Activated T-helper 17 cell treated with anti-CD3 and anti-CD28 coated beads, Interleukin-2, amount 50 U/mL, for 72 hours (primary cell): ENCODE data around the gene ING1. TPM values are rescaled to one million over a fixed set of nuclear protein-coding genes. Genes with fewer than 3 reads are reported as not detected.
A peak's percentile ranks its signal among the peaks of the same experiment; 100 is the strongest.
"Not testable (repeated sequence)": the region's sequence is repeated elsewhere in the genome, so short reads cannot be mapped to it uniquely, and the experiment has no call there.

ENCODE experiments used
- ATAC-seq: fragments of 150-1000 bp; cut with Tn5 transposase; replicated peaks from 2 replicates; pipeline ENCODE4 v1.10.0; 2021; ENCODE audit warnings: mild to moderate bottlenecking, moderate library complexity
- H3K27ac Mint-ChIP-seq: one replicate; pipeline ENCODE4 v1.8.0; 2022; ENCODE audit warnings: mixed read lengths
- H3K27me3 Mint-ChIP-seq: one replicate; pipeline ENCODE4 v1.8.0; 2022; ENCODE audit warnings: mixed read lengths
- H3K36me3 Mint-ChIP-seq: one replicate; pipeline ENCODE4 v1.8.0; 2022; ENCODE audit warnings: low read depth, mild to moderate bottlenecking, mixed read lengths
- H3K4me1 Mint-ChIP-seq: one replicate; pipeline ENCODE4 v1.8.0; 2022; ENCODE audit warnings: mixed read lengths
- H3K4me3 Mint-ChIP-seq: one replicate; pipeline ENCODE4 v1.8.0; 2022; ENCODE audit warnings: mild to moderate bottlenecking, mixed read lengths
- H3K9me3 Mint-ChIP-seq: one replicate; pipeline ENCODE4 v1.8.0; 2022; ENCODE audit warnings: mixed read lengths
- total RNA-seq, 2 donors: library from RNA; stranded (reverse); gene quantifications; one replicate each; pipeline ENCODE4 v1.2.3, GENCODE V29; 2022

The ING1 gene
- total RNA-seq, 2 donors from 2014 or later: 13.3 to 24.0 TPM

DNA sequence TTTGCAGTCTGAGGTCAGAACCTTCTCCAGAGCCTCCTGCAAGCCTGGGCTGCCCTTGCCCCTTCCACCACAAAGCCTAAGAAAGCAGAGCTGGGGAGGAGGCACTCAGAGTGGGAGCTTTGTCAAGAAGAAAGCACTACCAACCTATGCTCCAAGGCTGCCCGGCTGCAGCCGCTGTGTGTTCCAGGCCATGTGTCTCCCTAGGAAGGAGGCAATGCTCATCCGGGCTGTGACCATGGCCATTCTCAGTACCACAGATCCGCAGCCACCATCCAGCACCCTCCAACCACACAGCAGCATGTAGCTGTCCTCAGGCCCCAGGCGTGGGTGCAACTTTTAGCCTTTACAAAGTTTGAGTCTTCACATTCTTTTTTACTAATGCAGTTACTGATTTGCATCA is 29.6 kb upstream of the ING1 start:
- ATAC-seq: no peak
- no peaks in the 10 kb centered on the region for H3K9me3 Mint-ChIP-seq
- no peak overlapping the region for H3K4me3 Mint-ChIP-seq
- no peak overlapping the region for H3K27ac Mint-ChIP-seq
- no peaks in the 10 kb centered on the region for H3K27me3 Mint-ChIP-seq
- peaks cover 89% of the 10 kb centered on the region for H3K36me3 Mint-ChIP-seq
- H3K4me1 Mint-ChIP-seq: peaks cover 5% of the 10 kb centered on the region

DNA sequence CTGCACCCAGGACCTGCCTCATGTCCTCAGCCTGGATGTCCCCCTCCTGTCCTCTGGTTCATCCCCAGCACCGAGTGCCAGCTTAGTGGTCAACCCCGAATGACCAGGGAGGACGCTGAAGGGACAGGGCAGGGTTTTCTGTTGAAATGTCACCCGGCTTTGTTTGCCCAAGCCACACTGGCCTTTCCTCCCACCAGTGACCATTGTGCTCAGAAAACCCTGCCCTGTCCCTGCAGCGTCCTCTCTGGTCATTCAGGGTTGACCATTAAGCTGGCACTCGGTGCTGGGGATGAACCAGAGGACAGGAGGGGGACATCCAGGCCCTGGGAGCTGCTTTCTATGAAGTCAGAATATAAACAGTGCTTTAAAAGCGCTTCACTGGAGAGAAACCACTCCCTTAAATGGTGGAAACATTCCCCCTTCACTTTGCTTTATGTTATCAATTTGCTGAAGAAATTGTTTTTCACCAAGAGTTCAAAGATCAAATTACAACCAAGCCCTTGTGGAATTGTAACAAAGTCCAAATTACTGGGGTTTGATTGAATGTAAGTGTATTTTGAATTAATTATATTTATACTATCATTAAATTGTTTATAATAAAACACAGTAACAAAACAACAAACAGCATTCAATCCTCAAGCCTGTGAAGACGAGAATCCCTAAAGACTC is 29.0 kb upstream of the ING1 start:
- no peaks in the 10 kb centered on the region for H3K27me3 Mint-ChIP-seq
- peaks cover 5% of the 10 kb centered on the region for H3K4me1 Mint-ChIP-seq
- no peak overlapping the region for H3K27ac Mint-ChIP-seq
- no peak for ATAC-seq
- H3K9me3 Mint-ChIP-seq: no peaks in the 10 kb centered on the region
- H3K4me3 Mint-ChIP-seq: no peak overlapping the region
- peaks cover 88% of the 10 kb centered on the region for H3K36me3 Mint-ChIP-seq

- Mint-ChIP-seq H3K36me3 (peaks cover 83% of the 10 kb centered on the region), H3K4me1 (peaks cover 5% of the 10 kb centered on the region), H3K4me3 (no peak overlapping the region), H3K9me3 (no peaks in the 10 kb centered on the region), H3K27ac (peak overlapping the region; percentile 49), H3K27me3 (no peaks in the 10 kb centered on the region)
- ATAC-seq: no peak
These were observed 28.0 kb upstream of the ING1 start for GRCh38 chr13:110685305-110686020.

DNA sequence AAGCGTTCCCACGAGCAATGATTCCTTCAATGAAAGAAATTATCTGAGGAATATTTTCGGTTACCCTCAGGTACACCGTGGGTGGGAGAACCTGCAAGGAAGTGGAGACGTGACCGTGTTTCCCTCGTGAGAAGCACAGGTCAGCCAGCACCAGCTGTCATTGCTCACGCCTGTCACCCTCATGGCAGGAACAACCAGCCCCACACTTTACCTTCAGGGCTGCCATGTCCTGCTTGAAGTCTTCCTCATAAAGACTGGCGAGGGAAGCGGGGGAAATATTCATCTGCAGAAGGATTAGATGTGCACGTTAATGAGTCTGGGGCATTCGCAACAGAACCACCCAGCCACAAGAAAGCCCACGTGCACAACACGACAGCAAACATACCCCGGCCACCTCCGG is 25.8 kb upstream of the ING1 start:
- H3K9me3 Mint-ChIP-seq: no peaks in the 10 kb centered on the region
- ATAC-seq: no peak
- peaks cover 78% of the 10 kb centered on the region for H3K36me3 Mint-ChIP-seq
- peaks cover 5% of the 10 kb centered on the region for H3K4me1 Mint-ChIP-seq
- no peak overlapping the region for H3K4me3 Mint-ChIP-seq
- H3K27me3 Mint-ChIP-seq: no peaks in the 10 kb centered on the region
- H3K27ac Mint-ChIP-seq: no peak overlapping the region

- ATAC-seq: no peak
- no peak overlapping the region for H3K4me3 Mint-ChIP-seq
- no peaks in the 10 kb centered on the region for H3K9me3 Mint-ChIP-seq
- H3K27me3 Mint-ChIP-seq: no peaks in the 10 kb centered on the region
- H3K27ac Mint-ChIP-seq: peak overlapping the region; percentile 48
- peaks cover 72% of the 10 kb centered on the region for H3K36me3 Mint-ChIP-seq
- H3K4me1 Mint-ChIP-seq: peaks cover 5% of the 10 kb centered on the region
These were observed 24.5 kb upstream of the ING1 start for GRCh38 chr13:110689041-110689440.

GRCh38 chr13:110689711-110690110 is 23.8 kb upstream of the ING1 start:
- peak overlapping the region; percentile 48 for H3K27ac Mint-ChIP-seq
- no peak overlapping the region for H3K4me3 Mint-ChIP-seq
- H3K4me1 Mint-ChIP-seq: peaks cover 5% of the 10 kb centered on the region
- peaks cover 71% of the 10 kb centered on the region for H3K36me3 Mint-ChIP-seq
- ATAC-seq: no peak
- H3K9me3 Mint-ChIP-seq: no peaks in the 10 kb centered on the region
- no peaks in the 10 kb centered on the region for H3K27me3 Mint-ChIP-seq

GRCh38 chr13:110690516-110690915 is 23.0 kb upstream of the ING1 start:
- H3K9me3 Mint-ChIP-seq: no peaks in the 10 kb centered on the region
- H3K36me3 Mint-ChIP-seq: peaks cover 67% of the 10 kb centered on the region
- no peak overlapping the region for H3K4me3 Mint-ChIP-seq
- ATAC-seq: no peak
- no peaks in the 10 kb centered on the region for H3K27me3 Mint-ChIP-seq
- peaks cover 2% of the 10 kb centered on the region for H3K4me1 Mint-ChIP-seq
- peak overlapping the region; percentile 32 for H3K27ac Mint-ChIP-seq

DNA sequence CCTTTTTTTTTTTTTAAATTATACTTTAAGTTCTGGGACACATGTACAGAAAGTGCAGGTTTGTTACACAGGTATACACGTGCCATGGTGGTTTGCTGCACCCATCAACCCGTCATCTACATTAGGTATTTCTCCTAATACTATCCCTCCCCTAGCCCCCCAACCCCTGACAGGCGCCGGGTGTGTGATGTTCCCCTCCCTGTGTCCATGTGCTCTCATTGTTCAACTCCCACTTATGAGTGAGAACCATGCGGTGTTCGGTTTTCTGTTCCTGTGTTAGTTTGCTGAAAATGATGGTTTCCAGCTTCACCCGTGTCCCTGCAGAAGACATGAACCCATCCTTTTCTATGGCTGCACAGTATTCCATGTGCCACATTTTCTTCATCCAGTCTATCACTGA is 17.7 kb upstream of the ING1 start:
- not testable (repeated sequence) for H3K27ac Mint-ChIP-seq

GRCh38 chr13:110696776-110697175 is 16.7 kb upstream of the ING1 start:
- no peak for ATAC-seq
- Mint-ChIP-seq H3K27ac (peak overlapping the region; percentile 19), H3K27me3 (no peaks in the 10 kb centered on the region), H3K9me3 (no peaks in the 10 kb centered on the region), H3K4me3 (no peak overlapping the region), H3K4me1 (no peaks in the 10 kb centered on the region), H3K36me3 (peaks cover 74% of the 10 kb centered on the region)

More for the DNA sequence above, 17.7 kb upstream of the ING1 start:
- not testable (repeated sequence) for ATAC-seq, H3K4me3 Mint-ChIP-seq, H3K4me1 Mint-ChIP-seq, H3K9me3 Mint-ChIP-seq, H3K27me3 Mint-ChIP-seq
- peaks cover 74% of the 10 kb centered on the region for H3K36me3 Mint-ChIP-seq

- H3K27me3 Mint-ChIP-seq: no peaks in the 10 kb centered on the region
- H3K4me3 Mint-ChIP-seq: no peak overlapping the region
- ATAC-seq: no peak
- no peaks in the 10 kb centered on the region for H3K9me3 Mint-ChIP-seq
- peaks cover 9% of the 10 kb centered on the region for H3K4me1 Mint-ChIP-seq
- H3K27ac Mint-ChIP-seq: peak overlapping the region; percentile 19
- peaks cover 84% of the 10 kb centered on the region for H3K36me3 Mint-ChIP-seq
These were observed 15.7 kb upstream of the ING1 start for GRCh38 chr13:110697842-110698241.

- no peak overlapping the region for H3K27ac Mint-ChIP-seq
- ATAC-seq: no peak
- no peaks in the 10 kb centered on the region for H3K27me3 Mint-ChIP-seq
- peaks cover 13% of the 10 kb centered on the region for H3K4me1 Mint-ChIP-seq
- H3K36me3 Mint-ChIP-seq: peaks cover 87% of the 10 kb centered on the region
- no peaks in the 10 kb centered on the region for H3K9me3 Mint-ChIP-seq
- H3K4me3 Mint-ChIP-seq: no peak overlapping the region
These were observed 14.8 kb upstream of the ING1 start for GRCh38 chr13:110698689-110699088.

GRCh38 chr13:110699148-110700145 is 14.1 kb upstream of the ING1 start:
- H3K4me1 Mint-ChIP-seq: peaks cover 13% of the 10 kb centered on the region
- no peak for ATAC-seq
- peak overlapping the region; percentile 13 for H3K27ac Mint-ChIP-seq
- no peak overlapping the region for H3K4me3 Mint-ChIP-seq
- H3K27me3 Mint-ChIP-seq: no peaks in the 10 kb centered on the region
- H3K36me3 Mint-ChIP-seq: peaks cover 87% of the 10 kb centered on the region
- H3K9me3 Mint-ChIP-seq: no peaks in the 10 kb centered on the region

- H3K27me3 Mint-ChIP-seq: no peaks in the 10 kb centered on the region
- H3K4me1 Mint-ChIP-seq: peaks cover 13% of the 10 kb centered on the region
- peaks cover 83% of the 10 kb centered on the region for H3K36me3 Mint-ChIP-seq
- H3K9me3 Mint-ChIP-seq: no peaks in the 10 kb centered on the region
- no peak for ATAC-seq
- peak overlapping the region; percentile 13 for H3K27ac Mint-ChIP-seq
- H3K4me3 Mint-ChIP-seq: no peak overlapping the region
These were observed 13.3 kb upstream of the ING1 start for GRCh38 chr13:110700186-110700585.

GRCh38 chr13:110700641-110701040 is 12.9 kb upstream of the ING1 start:
- peaks cover 83% of the 10 kb centered on the region for H3K36me3 Mint-ChIP-seq

More at GRCh38 chr13:110700641-110701040, 12.9 kb upstream of the ING1 start:
- Mint-ChIP-seq H3K27me3 (no peaks in the 10 kb centered on the region), H3K9me3 (no peaks in the 10 kb centered on the region), H3K27ac (no peak overlapping the region), H3K4me3 (no peak overlapping the region), H3K4me1 (peaks cover 13% of the 10 kb centered on the region)
- ATAC-seq: no peak
